Measurements from ENCODE around the gene DCLRE1B.

The DCLRE1B gene

DNA sequence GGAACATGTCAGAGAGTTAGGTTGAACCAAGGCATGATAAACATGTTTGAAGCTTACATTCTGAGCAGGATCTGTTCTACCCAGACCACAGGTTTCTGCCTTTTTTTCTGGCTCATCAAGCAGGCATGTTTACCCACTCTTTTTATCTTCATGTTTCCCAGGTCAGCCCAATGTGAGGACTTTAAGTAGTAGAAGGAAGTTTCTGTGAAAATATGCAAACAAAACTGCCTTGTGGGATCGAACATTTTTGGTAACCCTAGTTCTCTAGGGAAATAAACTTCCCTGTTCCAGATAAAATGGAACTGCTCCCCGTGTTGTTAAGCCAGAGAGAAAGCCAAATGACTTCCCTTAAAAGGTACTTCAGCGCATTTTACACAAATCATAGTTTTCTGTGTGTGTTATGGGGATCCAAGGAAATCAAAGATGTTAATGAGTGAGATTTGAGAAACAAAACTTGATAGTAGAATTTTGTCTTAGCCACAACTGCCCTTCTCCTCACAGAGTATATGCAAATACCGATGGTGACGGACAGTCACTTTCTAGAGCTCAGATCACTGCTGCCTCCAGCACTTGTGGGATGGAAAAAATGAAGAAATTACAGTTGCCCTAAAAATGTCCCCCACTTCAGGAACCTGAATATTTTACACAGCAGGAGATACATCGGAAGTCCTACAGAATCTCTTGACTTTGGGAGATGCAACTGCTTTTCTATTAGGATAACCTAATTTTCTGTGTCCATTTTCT lies 23.2 kb downstream of the DCLRE1B start:
- no peak for DNase-seq (ENCODE audit: low read depth in 2 of 2)

DNA sequence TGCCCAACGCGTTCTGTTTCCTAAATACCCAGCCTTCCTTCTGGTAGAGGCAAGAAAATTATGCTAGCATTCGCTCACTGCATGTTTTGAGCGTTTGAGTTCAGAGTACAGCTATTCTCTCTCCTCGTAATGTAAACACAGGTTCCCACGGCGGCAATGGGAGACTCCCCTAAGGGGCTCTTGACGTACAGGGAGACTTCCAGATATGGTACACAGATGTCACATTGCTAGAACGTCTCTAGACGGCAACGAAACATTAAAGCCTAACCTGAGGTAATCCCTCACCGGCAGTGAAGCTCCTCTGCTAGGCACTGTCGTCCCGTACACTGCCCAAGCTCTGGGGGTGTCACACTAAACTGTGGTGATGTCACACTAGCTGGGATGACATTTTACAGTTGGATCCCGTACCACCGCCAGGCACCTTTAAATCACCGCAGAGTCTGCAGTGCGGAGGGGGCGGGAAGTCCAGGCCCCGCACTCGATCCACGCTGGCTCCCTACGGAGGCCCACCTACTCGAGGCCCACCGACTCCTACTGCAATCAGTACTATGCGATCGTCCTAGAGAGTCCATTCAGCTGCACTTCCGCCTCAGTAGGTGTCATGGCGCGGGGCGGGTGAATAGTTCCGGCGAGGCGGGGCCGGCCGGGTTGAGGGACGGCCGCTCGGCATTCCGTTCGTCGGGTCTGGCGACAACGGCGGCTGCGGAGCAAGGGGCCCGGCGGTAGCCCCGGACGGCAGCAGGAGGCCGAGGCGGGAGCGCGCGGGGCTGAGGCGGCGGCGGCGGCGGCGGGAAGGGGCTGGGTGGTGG lies 24.0 kb downstream of the DCLRE1B start, which contains the start of gene HIPK1:
HIPK1 (plus strand) TSS at position 384 of the 809 bp plus-strand sequence.
- peak; percentile 85 for DNase-seq (ENCODE audit: low read depth in 2 of 2)

DNA sequence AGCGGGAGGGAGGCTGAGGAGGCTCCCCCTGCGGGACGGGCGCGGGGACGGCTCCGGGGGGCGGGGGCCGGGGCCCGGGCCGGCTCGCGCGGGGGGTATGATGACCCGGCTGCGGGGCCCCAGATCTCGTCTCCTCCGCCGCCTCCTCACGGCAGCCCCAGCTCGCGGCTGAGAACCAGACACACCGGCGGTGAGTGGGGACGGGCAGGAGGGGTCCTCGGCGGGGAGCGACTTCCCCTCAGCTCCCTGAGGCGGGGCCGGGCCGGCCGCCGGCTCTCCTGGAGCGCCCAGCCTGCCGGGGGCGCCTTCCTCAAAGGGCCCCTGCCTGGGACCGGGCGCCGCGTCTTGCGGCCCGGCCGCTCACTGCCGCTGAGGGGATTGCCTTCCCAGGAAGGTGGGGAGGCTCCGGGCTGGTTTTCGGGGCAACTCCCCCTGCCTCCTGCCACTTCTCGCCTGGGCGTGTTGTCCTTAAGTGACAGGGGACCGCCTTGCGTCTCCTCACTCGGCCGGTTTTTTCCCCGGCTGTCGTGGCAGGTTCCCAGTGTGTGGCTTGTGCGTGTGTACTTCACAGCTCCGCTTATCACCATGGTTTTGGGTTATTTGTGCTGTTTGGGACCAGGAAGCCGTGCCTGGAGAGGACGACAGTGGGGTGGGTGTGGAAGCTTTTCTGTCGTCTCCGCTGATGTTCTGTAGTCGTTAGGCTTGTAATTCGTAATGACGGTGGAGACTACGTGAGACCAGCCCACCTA lies 24.8 kb downstream of the DCLRE1B start:
- DNase-seq (ENCODE audit: low read depth in 2 of 2) = peak; percentile 37 to 40

DNA sequence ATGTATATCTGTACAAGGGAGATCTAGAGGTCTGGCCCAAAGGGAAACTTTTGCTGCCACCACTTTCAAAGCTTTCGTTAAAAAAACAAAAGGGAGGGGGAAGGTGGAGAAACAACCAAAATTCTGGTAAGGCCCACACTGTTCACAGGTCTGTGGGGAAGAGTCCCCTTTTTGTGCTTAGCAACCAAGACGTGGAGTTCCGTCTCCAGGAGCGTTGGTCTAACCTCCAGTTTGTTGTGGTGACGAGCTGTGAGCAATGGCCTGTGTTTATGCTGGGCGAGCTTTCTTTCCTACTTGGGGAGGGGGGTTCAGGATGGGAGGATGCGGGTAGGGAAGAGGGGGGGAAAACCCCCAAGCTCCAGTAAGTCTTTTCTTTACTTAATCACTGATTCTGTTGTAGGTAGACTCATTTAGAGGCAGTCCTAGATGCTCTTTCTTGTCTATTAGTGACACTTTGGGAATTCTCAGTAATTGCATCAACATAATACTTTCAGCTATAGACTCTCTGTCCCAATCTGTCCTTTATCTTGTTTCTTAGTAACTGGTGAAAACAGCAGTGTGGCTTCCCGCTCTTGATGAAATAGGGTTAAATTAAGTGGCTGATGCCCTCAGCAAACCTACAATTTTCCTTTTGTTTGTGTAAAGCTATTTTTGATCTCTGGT lies 25.5 kb downstream of the DCLRE1B start:
- DNase-seq (ENCODE audit: low read depth in 2 of 2) = peak; percentile 46 to 56

DNA sequence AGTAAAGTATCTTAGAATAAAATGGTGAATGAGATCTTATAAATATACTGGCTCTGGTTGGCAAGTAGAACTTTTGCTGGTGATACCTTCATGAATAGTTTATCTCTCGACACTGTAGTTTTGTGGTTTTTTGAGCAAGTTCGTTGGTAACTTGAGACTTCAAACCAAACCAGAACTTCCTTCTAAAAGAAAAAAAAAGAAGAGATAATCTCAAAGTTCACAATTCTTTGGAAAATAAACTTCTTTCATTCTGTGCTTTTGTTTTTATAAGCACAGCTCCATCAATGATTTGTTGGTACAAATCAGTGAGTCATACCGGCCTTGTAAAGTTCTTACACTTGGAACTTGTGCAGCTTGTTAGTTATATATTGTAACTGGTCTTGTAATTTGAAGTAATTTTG lies 26.3 kb downstream of the DCLRE1B start:
- DNase-seq (ENCODE audit: low read depth in 2 of 2) = no peak

DNA sequence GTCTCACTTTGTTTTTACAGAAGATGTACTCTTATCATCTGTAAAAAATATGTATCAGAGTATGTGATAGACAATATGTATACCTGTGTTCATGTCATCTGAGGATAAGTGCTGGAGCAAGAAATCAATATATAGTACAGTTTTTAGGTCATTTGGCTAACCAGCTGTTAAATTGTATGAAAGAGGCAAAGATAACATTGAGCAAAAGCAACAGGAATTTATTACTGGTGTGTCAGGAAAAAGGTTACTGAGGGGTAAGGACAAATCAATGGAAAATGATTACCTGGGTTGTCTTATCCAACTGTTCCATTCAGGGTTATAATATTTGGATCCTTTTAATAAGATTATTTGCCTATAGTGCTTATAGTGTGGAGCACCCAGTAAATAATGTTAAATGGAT lies 28.9 kb downstream of the DCLRE1B start:
- no peak for DNase-seq (ENCODE audit: low read depth in 2 of 2)

DNA sequence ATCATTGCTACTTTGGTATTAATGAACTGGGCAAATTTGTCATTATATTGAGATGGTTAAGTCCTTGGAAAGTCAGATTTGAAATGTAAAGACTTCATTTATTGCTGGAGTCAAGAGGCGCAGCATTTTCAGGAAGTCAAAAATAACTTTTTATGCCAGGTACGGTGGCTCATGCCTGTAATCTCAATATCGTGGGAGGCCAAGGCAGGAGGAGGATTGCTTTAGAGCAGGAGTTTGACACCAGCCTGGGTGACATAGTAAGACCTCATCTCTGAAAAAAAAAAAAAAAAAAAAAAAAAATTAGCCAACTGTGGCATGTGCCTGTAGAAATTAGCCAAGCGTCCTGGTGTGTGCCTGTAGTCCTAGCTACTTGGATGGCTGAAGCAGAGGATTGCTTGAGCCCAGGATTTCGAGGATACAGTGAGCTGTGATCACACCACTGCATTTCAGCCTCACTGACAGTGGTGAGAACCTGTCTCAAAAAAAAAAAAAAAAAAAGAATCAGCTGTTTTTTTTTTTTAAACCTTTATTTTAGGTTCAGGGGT lies 29.5 kb downstream of the DCLRE1B start:
- no peak for DNase-seq (ENCODE audit: low read depth in 2 of 2)

DNA sequence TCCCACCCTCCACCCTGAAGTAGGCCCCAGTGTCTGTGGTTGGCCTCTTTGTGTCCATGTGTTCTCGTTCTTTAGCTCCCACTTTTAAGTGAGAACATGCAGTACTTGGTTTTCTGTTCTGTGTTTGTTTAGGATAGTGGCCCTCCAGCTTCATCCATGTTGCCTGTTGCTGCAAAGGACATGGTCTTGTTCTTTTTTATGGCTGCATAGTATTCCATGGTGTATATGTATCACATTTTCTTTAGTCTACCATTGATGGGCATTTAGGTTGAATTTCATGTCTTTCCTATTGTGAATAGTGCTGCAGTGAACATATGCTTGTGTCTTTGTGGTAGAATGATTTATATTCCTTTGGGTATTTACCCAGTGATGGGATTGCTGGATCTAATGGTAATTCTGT lies 30.1 kb downstream of the DCLRE1B start:
- DNase-seq (ENCODE audit: low read depth in 2 of 2) = no peak

DNA sequence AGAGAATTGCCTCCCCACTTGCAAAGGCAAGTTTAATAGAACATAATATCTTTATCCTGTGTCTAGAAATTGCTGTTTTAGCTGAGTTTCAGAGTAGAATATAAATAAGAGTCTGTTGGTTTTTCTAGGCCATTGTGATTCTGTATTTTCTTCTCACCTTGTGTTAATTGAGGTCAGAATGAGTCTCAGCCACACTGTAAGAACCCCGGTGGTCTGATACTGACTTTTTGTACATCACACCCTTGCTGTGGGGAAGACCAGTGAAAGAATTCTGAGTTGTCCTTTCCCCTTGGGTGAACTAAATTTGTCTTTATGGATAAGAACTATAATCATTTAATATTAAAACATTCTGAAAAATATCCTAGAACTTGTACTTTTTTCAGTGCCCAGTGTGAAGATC lies 30.8 kb downstream of the DCLRE1B start:
- DNase-seq (ENCODE audit: low read depth in 2 of 2) = no peak

DNA sequence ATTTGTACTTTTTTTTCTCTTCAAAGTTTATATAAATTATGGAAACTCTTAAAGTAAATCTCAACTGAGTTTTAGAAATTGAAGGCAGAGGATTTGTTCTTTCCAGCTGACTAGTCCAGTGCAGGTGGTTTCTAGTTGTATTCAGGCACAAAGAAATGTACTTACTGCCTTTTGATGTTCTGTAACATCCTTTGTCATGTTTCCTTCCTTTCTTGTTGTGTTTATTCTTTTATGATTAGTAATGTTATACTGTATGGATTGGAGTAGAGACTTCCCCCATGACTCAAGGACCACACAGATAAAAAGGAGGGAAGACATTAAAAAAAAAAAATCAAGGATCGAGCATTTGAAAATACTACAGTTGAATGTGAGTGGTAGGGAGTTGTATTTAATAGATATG lies 32.0 kb downstream of the DCLRE1B start:
- no peak for DNase-seq (ENCODE audit: low read depth in 2 of 2)

DNA sequence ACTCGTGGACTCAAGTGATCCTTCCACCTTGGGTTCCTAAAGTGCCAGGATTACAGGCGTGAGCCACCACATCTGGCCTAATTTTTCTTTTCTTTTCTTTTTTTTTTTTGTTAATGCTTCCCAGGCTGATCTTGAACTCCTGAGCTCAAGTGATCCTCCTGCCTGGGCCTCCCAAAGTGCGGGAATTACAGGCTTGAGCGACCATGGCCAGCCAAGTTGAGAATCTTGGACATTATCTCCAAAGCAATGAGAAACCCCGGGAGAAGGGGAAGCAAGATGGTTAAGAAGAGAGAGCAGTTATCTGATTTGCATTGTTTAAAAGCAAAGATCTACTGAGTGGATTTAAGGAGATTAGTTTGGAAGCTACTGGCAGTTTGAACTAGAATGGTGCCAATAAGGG lies 33.1 kb downstream of the DCLRE1B start:
- no peak for DNase-seq (ENCODE audit: low read depth in 2 of 2)

DNA sequence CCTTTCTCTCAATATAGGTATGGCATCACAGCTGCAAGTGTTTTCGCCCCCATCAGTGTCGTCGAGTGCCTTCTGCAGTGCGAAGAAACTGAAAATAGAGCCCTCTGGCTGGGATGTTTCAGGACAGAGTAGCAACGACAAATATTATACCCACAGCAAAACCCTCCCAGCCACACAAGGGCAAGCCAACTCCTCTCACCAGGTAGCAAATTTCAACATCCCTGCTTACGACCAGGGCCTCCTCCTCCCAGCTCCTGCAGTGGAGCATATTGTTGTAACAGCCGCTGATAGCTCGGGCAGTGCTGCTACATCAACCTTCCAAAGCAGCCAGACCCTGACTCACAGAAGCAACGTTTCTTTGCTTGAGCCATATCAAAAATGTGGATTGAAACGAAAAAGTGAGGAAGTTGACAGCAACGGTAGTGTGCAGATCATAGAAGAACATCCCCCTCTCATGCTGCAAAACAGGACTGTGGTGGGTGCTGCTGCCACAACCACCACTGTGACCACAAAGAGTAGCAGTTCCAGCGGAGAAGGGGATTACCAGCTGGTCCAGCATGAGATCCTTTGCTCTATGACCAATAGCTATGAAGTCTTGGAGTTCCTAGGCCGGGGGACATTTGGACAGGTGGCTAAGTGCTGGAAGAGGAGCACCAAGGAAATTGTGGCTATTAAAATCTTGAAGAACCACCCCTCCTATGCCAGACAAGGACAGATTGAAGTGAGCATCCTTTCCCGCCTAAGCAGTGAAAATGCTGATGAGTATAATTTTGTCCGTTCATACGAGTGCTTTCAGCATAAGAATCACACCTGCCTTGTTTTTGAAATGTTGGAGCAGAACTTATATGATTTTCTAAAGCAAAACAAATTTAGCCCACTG lies 35.5 kb downstream of the DCLRE1B start:
- peak in 1 of 2 donors; percentile 24 for DNase-seq (ENCODE audit: low read depth in 2 of 2)

DNA sequence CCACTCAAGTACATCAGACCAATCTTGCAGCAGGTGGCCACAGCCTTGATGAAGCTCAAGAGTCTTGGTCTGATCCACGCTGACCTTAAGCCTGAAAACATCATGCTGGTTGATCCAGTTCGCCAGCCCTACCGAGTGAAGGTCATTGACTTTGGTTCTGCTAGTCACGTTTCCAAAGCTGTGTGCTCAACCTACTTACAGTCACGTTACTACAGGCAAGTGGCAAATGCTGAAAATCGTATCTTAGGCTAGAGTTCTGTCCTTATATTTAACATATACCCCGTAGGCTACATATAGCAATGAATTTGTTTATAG lies 36.1 kb downstream of the DCLRE1B start:
- no peak for DNase-seq (ENCODE audit: low read depth in 2 of 2)

DNA sequence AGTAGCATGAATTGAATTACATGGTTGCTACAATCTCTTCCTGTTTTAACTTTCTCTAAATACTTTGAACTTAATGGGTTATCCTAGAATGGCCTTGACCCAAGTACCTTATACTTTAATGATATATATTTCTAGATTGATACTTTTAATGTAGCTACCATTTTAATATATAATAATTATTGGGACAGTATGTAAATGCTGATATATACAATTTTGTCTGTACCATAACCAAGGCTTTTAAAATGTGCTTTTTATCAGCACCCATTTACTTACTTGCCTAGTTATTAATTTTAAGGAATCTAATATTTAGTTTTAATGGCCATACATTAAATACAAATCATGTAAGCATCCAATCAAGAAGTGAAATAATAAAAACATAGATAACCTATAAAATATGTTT lies 37.4 kb downstream of the DCLRE1B start:
- no peak for DNase-seq (ENCODE audit: low read depth in 2 of 2)

DNA sequence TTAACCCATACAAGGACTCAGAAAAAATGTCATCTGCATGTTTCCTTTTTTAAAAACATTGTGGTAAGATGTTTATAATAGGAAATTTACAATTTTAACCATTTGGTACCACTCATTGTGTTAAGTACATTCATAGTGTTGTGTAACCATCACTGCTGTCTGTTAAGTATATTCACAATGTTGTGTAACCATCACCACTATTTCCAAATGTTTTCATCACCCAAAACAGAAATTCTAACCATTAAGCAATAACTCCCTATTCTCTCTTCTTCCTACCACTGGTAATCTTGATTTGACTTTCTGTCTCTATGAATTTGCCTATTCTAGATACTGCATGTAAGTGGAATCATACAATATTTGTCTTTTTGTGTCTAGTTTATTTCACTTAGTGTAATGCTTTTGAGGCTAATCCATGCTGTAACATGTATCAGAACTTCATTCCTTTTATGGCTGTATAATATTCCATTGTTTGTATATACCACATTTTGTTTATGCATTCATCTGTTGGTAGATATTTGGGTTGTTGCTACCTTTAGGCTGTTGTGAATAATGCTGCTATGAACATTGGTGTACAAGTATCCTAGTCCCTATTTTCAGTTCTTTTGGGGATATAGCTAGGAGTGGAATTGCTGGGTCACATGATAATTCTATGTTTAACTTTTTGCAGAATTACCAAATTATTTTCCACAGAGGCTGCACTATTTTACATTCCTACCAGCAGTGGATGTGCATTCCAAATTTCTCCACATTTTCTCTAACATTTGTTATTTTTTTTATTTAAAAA lies 38.1 kb downstream of the DCLRE1B start:
- DNase-seq (ENCODE audit: low read depth in 2 of 2) = no peak

DNA sequence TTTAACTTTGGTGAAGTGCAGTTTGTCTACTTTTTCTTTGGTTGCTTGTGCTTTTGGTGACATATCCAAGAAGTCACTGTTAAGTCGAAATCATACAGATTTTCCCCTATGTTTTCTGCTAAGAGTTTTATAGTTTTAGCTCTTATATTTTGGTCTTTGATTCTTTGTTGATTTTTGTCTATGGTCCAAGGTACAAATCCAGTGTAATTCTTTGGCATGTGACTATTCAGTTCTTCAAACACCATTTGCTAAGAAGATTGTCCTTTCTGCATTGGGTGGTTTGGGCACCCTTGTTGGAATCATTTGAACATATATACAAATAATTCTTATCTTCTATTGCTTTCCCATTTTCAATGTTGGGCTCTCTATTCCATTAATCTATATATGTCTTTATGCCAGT lies 40.2 kb downstream of the DCLRE1B start:
- DNase-seq (ENCODE audit: low read depth in 2 of 2) = no peak

DNA sequence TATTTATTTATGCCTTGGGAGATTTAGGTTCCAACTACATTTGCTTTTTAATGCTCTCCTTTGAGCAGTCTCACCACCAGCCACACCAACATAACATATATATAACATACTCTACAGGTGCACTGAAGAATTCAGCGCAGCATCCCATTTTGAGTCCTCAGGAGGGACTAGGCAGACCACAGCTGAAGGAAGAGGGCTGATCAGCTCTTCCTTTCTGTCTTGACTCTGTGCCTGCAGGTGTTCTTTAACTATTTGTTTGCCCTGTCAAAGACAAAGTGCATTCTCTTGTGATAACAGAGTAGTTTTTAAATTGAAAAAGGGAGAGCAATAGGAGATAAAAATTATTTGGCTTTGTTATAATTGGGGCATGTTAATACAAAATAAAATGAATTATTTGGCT lies 41.0 kb downstream of the DCLRE1B start:
- DNase-seq (ENCODE audit: low read depth in 2 of 2) = no peak

DNA sequence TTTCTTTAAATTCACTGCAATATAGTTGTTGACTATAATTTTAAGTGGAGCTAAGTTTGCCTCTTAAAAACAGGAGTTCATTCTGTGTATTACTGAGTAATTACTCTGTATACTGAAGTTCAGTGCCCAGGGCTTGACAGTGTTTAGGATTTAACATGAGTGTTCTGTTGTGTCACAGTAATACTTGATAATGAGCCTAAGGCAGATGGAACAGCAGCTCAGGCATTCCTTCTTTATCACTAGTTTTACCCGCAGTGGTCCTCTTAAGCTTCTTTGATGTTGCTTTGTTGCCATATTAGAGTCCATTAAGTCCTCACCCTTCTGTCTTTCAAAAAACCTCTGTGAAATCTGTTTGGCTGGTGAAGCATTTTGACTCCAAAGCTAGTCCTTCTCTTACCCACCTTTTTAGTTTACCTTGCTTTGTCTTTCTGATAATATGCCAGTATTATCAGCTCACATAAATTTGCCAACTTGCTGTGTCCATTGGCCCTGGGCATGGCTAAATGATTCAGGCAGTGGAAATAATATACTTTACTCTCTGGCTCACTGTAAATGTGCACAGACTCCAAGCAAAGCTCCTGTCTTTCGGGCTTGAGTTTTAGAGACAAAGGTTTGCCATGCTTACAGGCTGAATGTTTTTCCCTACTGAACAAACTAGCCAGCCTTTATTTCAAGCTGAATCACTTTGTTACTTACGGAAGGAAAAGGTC lies 41.7 kb downstream of the DCLRE1B start:
- no peak for DNase-seq (ENCODE audit: low read depth in 2 of 2)

DNA sequence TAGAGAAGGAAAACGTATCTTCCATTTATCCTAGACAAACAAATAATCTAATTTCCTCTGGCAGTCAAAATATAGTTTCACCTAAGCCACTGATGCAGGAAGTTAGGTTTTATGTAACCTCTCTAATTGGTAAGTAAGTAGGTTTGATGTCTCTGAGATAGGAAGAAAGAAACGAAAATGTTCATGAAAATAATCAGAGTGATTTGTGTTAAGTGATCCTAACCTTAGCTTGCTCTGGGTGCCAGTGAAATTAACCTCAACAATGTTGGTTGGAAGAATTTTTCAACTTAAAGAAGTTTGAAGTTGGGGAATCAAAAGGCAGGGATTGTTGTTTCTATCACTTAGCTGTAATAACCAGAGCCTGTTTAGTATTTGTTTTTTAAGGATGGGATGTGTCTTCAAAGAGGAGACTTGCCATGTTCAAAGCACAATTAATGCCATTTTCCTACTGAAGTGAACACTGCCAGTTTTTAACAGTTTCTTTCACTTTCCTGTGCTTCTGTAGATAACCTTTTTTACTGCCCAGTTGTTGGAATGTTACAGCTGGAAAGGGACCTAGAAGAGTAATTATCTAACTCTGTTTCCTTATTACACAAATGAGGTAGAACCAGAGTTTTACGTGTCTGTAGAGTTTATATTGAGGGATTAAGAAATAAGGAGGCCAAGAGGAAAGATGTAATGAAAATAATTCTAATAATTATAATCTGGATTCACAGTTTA lies 42.4 kb downstream of the DCLRE1B start:
- no peak for DNase-seq (ENCODE audit: low read depth in 2 of 2)

All from stimulated activated CD8-positive, alpha-beta memory T cell treated with anti-CD3 and anti-CD28 coated beads, Interleukin-2, amount 100 ng/mL, for 1 hour (primary cell).